K562 (cell line): ENCODE results near the gene MRPL22. TPM values are rescaled to one million over a fixed set of nuclear protein-coding genes. Genes with fewer than 3 reads are reported as not detected.
A peak's percentile ranks its signal among the peaks of the same experiment; 100 is the strongest.

Experiments
- ATAC-seq: fragments of 200-7000 bp; cut with Tn5 transposase; 3 replicates; pipeline ENCODE4 v1.9.1; 2020; ENCODE audit warnings: moderate library complexity
- BruUV-seq: library from RNA; stranded (reverse); fragments of 400-500 nt; replicated peaks from 2 replicates; lab custom pipeline; 2021; lab: Mats Ljungman, UMichigan
- CTCF ChIA-PET: fragments of 300-600 bp; formaldehyde crosslinking; extraction: SDS; loops from one replicate; lab custom pipeline; 2021; ENCODE audit warnings: low intra/inter-chr PET ratio; lab: Yijun Ruan, JAX
- POLR2A ChIA-PET: fragments of 300-600, 350-650 bp; sonication (Branson Sonifier 250); formaldehyde crosslinking; extraction: SDS; loops from one replicate; lab custom pipeline; 2021; ENCODE audit warnings: antibody characterized with exemption, inconsistent platforms; lab: Yijun Ruan, JAX
- DNase-seq, 4 experiments: peaks; one replicate each; pipeline versions ENCODE4 v3.0.0 to v3.0.0-alpha.2; 2011 to 2018; ENCODE audit warnings: low spot score in 3 of 4, mixed read lengths in 3 of 4; ENCODE audit errors: extremely low read depth in 1 of 4
- FAIRE-seq: peaks from 2 replicates; lab custom pipeline; 2011; peaks lifted over from hg19 to GRCh38; lab: Jason Lieb, UNC
- H2AFZ ChIP-seq: 2 replicates; pipeline ENCODE4 v1.6.0; 2011; ENCODE audit warnings: low read depth, low read length, control low read depth, inconsistent platforms
- H3K27ac ChIP-seq: fragments of 200-600 bp; 3 replicates; pipeline ENCODE4 v1.8.0; 2011; ENCODE audit warnings: low read depth, mild to moderate bottlenecking, control low read depth, inconsistent platforms, low read length, moderate library complexity, mixed read lengths; ENCODE audit errors: extremely low read depth
- H3K27me3 ChIP-seq, 2 experiments: fragments of 300-600 bp in 1 of 2; 2 replicates in 1 of 2; 3 replicates in 1 of 2; pipeline versions ENCODE4 v1.6.0 to v1.8.0; 2011; ENCODE audit warnings: inconsistent platforms in 2 of 2, low read length in 2 of 2, mild to moderate bottlenecking in 1 of 2, mixed read lengths in 1 of 2, moderate library complexity in 1 of 2; ENCODE audit not compliant: control insufficient read depth in 2 of 2, insufficient read depth in 2 of 2
- H3K36me3 ChIP-seq: fragments of 300-600 bp; 3 replicates; pipeline ENCODE4 v1.8.0; 2011; ENCODE audit warnings: mild to moderate bottlenecking, low read length, inconsistent platforms; ENCODE audit not compliant: control insufficient read depth, insufficient read depth
- H3K4me1 ChIP-seq, 2 experiments: fragments of 200-600 bp in 1 of 2; replicated peaks in 1 of 2; 2 replicates in 1 of 2; 3 replicates in 1 of 2; pipeline versions ENCODE4 v1.5.1 to v1.8.0; 2011; ENCODE audit warnings: inconsistent platforms in 2 of 2, low read length in 2 of 2, mild to moderate bottlenecking in 1 of 2, mixed read lengths in 1 of 2, moderate library complexity in 1 of 2; ENCODE audit not compliant: control insufficient read depth in 2 of 2, insufficient read depth in 2 of 2
- H3K4me2 ChIP-seq: 2 replicates; pipeline ENCODE4 v1.6.1; 2011; ENCODE audit warnings: low read length, control low read depth, inconsistent platforms, mixed read lengths; ENCODE audit not compliant: insufficient read depth
- H3K4me3 ChIP-seq: fragments of 200-600 bp; sonication (generic), shearing (Covaris generic); 2 replicates; pipeline ENCODE4 v1.5.1; 2016; ENCODE audit warnings: control low read depth, inconsistent platforms
- H3K79me2 ChIP-seq: fragments of 200-600 bp; 3 replicates; pipeline ENCODE4 v1.8.0; 2011; ENCODE audit warnings: low read length, inconsistent platforms; ENCODE audit not compliant: control insufficient read depth, insufficient read depth
- H3K9ac ChIP-seq, 2 experiments: 2 replicates each; pipeline versions ENCODE4 v1.6.0 to v1.6.1; 2011; ENCODE audit warnings: low read depth in 2 of 2, low read length in 2 of 2, control low read depth in 1 of 2, inconsistent platforms in 1 of 2, mild to moderate bottlenecking in 1 of 2, mixed read lengths in 1 of 2; ENCODE audit not compliant: insufficient read depth in 1 of 2
- H3K9me1 ChIP-seq: one replicate; pipeline ENCODE4 v1.6.0; 2011; ENCODE audit warnings: inconsistent platforms, mild to moderate bottlenecking, low read length, moderate library complexity; ENCODE audit not compliant: control insufficient read depth, insufficient read depth
- H3K9me3 ChIP-seq: replicated peaks from 2 replicates; pipeline ENCODE4 v1.5.1; 2011; ENCODE audit warnings: low read depth, low read length, inconsistent platforms; ENCODE audit not compliant: control insufficient read depth, insufficient read depth
- H4K20me1 ChIP-seq: replicated peaks from 2 replicates; pipeline ENCODE4 v1.6.1; 2011; ENCODE audit warnings: low read length, inconsistent platforms, mixed read lengths; ENCODE audit not compliant: control insufficient read depth, insufficient read depth
- CTCF ChIP-seq, 3 experiments: IDR thresholded peaks in 2 of 3; conservative IDR thresholded peaks in 1 of 3; 2 replicates each; pipeline ENCODE4 v1.5.1; 2011 to 2012; ENCODE audit warnings: low read length in 3 of 3, mild to moderate bottlenecking in 3 of 3, control low read depth in 2 of 3, improper control_type of control experiment in 1 of 3, inconsistent platforms in 1 of 3, low read depth in 1 of 3, mixed read lengths in 1 of 3, moderate library complexity in 1 of 3; ENCODE audit not compliant: insufficient read depth in 2 of 3
- EHMT2 ChIP-seq: fragments of 450-650 bp; IDR thresholded peaks from 2 replicates; pipeline ENCODE4 v1.6.1; 2018; ENCODE audit warnings: antibody characterized with exemption
- MEF2D ChIP-seq: conservative IDR thresholded peaks from 2 replicates; pipeline ENCODE4 v1.6.1; 2016; ENCODE audit warnings: low read depth, missing genetic modification characterization, missing compliant biosample characterization
- PATZ1 ChIP-seq: fragments of 250-450 bp; sonication (Bioruptor Pico); IDR thresholded peaks from 2 replicates; pipeline ENCODE4 v1.5.0; 2020; ENCODE audit warnings: mild to moderate bottlenecking, borderline replicate concordance
- RAD21 ChIP-seq, 2 experiments: fragments of 250-450 bp in 1 of 2; fragments of 450-650 bp in 1 of 2; sonication (Bioruptor Pico) in 1 of 2; formaldehyde crosslinking in 1 of 2; IDR thresholded peaks in 1 of 2; conservative IDR thresholded peaks in 1 of 2; 2 replicates each; pipeline versions ENCODE4 v1.4.0 to v1.8.0; 2020 to 2022; ENCODE audit warnings: mild to moderate bottlenecking in 2 of 2, moderate library complexity in 1 of 2
- ZBTB7A ChIP-seq: IDR thresholded peaks from 2 replicates; pipeline ENCODE4 v1.6.1; 2011; ENCODE audit warnings: low read depth, mild to moderate bottlenecking, low read length, moderate library complexity, borderline replicate concordance; ENCODE audit not compliant: control insufficient read depth
- ZFX ChIP-seq: sonication (generic); formaldehyde crosslinking; IDR thresholded peaks from 2 replicates; pipeline ENCODE4 v1.8.0; 2022; ENCODE audit warnings: mild to moderate bottlenecking, missing genetic modification reagents, moderate library complexity
- WGBS: fragments of 100-300 bp; shearing (Covaris generic); methylation state at CpG from one replicate; pipeline ENCODE4 v1.1.6; 2016; ENCODE audit warnings: low coverage, mixed read lengths; ENCODE audit not compliant: insufficient coverage; ENCODE audit errors: missing lambda C conversion rate; 5-methylcytosine and 5-hydroxymethylcytosine counted together
- in situ Hi-C: fragments of 300-500 bp; cut with MboI; formaldehyde crosslinking; loops from 4 replicates; pipeline ENCODE4 v1.15.0; 2018; ENCODE audit warnings: inconsistent platforms, mixed read lengths
- intact Hi-C: fragments of 100-400 bp; cut with micrococcal nuclease; formaldehyde crosslinking; loops from 2 replicates; pipeline ENCODE4 v1.14.2; 2022
- polyA plus RNA-seq, 8 experiments: library from polyadenylated mRNA; depleted of rRNA in 4 of 8; stranded (reverse) in 5 of 8; unstranded in 3 of 8; fragments of >200 nt; fragmentation: Nextera tagmentation in 2 of 8; fragmentation: Illumina TruSeq in 1 of 8; extraction: Ambion mirVana in 2 of 8; extraction: Trizol in 1 of 8; gene quantifications; 2 replicates each; pipeline versions ENCODE4 v1.2.1 to v1.2.3, GENCODE V29; 2011 to 2014; ENCODE audit warnings: inconsistent platforms in 1 of 8, missing spikeins in 1 of 8
- total RNA-seq, 7 experiments: library from RNA; depleted of rRNA in 6 of 7; stranded (reverse); fragments of >200 nt in 6 of 7; fragmentation: Illumina TruSeq in 2 of 7; extraction: Trizol in 2 of 7; gene quantifications; 2 replicates each; pipeline versions ENCODE4 v1.2.1 to v1.2.3, GENCODE V29; 2011 to 2021; ENCODE audit warnings: low replicate concordance in 1 of 7

MRPL22 gene
- total and polyA plus RNA-seq, 9 of the 15 experiments (the other 6 are each of a cell fraction or from before 2014, with no cell fraction given): 41.1 to 424 (median 102) TPM

GRCh38 chr5:154966874-154967273, 26.0 kb downstream of the MRPL22 start (continued):
- TF ChIP-seq ZBTB7A (no peak), PATZ1 (CRISPR knock-in tag) (no peak)

GRCh38 chr5:154967421-154968024, 26.6 kb downstream of the MRPL22 start:
- H3K27ac ChIP-seq: no peak overlapping the region
- intact Hi-C loops: no loop called here
- no peak overlapping the region for H3K4me2 ChIP-seq
- no peaks in the 10 kb centered on the region for H4K20me1 ChIP-seq
- no TSS peak for BruUV-seq
- in situ Hi-C loops: no loop called here
- no peak for FAIRE-seq
- ChIA-PET CTCF (no interaction called here), POLR2A (interaction anchor here (1.3 kb wide), 1 partner anchor 17 kb away, joined by 3 read pairs; no protein-coding TSS in a partner anchor)
- no peaks in the 10 kb centered on the region for H3K27me3 ChIP-seq
- H3K9me3 ChIP-seq: no peaks in the 10 kb centered on the region
- peaks cover 3% of the 10 kb centered on the region for H3K9me1 ChIP-seq
- H3K4me1 ChIP-seq: peaks cover 0 to 7% of the 10 kb centered on the region in 2 experiments; a peak in 3 of 5 replicates
- TF ChIP-seq ZFX (CRISPR knock-in tag) (no peak), MEF2D (tag) (no peak), EHMT2 (no peak), CTCF (IDR thresholded peaks at IDR 0.05 in 2 of 3, conservative IDR thresholded peaks at IDR 0.05 in 1 of 3; ENCODE audit: insufficient read depth in 2 of 3, low read depth in 1 of 3, low read length in 3 of 3) (peak in 2 of 3 experiments; percentile 43 to 50; a peak in 4 of 6 replicates), RAD21 (CRISPR knock-in tag; conservative IDR thresholded peaks at IDR 0.05 in 1 of 2, IDR thresholded peaks at IDR 0.05 in 1 of 2) (peak in 1 of 2 experiments; percentile 26; a peak in 2 of 4 replicates)
- peak; percentile 57 for ATAC-seq
- no peak overlapping the region for H2AFZ ChIP-seq
- H3K36me3 ChIP-seq: peaks cover 48% of the 10 kb centered on the region
- no peaks in the 10 kb centered on the region for H3K79me2 ChIP-seq
- 73% methylated on average over 5 of the region's 5 CpGs for WGBS
- no peak overlapping the region for H3K9ac ChIP-seq
- H3K4me3 ChIP-seq: no peak overlapping the region
- DNase-seq: peak in 1 of 4 experiments; percentile 22
